ENCODE data around the gene NUDCD3.
A peak's percentile ranks its signal among the peaks of the same experiment; 100 is the strongest.
"Not testable (repeated sequence)": the region's sequence is repeated elsewhere in the genome, so short reads cannot be mapped to it uniquely, and the experiment has no call there.

Gene NUDCD3

GRCh38 chr7:44515590-44516268, 25.3 kb upstream of the NUDCD3 start:
- no peak for DNase-seq

DNA sequence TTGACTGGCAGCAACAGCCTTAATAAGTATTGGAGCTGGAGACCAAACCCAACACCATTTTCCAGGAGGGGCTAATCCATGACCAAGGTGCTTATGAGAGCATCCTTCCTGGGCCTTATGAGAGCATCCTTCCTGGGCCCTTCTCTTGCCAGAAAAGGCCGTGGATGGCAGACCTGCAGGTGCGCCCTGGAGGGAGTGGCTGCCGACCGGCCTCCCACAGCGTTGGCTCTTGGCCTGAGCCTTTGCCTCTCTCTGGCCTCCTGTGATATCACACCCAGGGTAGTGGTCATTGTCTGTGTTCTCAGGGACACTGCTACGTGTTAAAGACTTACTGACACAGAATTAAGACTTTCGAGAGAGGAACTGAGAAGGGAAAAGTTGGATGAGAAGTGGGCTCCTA, 22.3 kb upstream of the NUDCD3 start:
- no peak for DNase-seq

DNA sequence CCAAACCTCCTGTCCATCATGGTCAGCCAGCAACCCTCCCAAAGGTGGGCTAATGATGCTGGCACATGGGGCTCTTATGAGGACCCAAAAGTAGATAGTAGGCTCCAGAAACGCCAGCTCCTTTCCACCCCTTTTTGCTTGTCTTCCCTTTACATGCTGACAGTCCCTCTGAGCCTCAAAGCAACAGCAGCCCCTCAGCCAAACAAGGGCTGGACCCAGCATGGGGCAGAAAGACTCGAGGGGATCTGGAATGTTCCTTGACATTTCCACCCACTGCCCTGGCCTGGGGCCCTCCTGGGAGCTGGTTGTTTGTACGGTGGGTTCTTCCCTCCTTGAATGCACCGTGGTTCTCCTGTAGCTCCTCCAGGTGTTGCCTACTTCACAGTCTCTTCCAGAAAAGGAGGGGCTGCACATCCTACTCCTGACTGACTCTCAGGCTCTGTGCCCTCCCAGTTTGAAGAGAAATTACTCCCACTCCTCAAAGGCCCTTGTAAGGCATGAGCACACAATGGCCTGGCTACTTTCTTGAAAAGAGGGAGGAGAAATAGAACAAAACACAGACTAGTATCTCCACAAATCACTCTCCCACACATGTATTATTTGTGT, 21.5 kb upstream of the NUDCD3 start:
- DNase-seq = no peak

GRCh38 chr7:44511236-44511635, 20.8 kb upstream of the NUDCD3 start:
- no peak for DNase-seq

GRCh38 chr7:44508328-44509030, 18.0 kb upstream of the NUDCD3 start:
- peak; percentile 35 for DNase-seq

DNA sequence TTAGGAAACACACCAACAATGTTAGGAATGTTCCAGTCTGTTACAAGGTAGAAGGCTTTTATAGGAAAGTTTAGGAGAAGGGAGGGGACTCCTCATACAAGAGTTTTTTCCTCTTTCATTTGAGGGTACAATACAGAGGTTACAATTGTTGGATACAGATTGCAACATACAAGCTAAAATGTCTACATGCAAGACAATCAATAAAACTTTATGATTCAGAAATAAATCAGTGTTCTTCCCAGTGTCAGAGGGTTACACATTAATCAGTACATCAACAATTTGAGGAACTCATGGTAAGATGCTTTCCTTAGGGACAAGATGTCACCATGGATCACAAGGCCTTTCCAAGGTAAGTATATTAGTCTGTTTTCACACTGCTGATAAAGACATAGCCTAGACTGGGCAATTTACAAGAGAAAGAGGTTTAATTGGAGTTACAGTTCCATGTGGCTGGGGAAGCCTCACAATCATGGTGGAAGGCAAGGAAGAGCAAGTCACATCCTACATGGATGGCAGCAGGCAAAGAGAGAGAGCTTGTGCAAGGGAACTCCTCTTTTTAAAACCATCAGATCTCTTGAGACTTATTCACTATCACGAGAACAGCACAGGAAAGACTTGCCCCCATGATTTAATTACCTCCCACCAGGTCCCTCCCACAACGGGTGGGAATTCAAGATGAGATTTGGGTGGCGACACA, 16.3 kb upstream of the NUDCD3 start:
- DNase-seq = not testable (repeated sequence)

- DNase-seq = peak; percentile 28
Measured at GRCh38 chr7:44505595-44505994, 15.1 kb upstream of the NUDCD3 start.

DNA sequence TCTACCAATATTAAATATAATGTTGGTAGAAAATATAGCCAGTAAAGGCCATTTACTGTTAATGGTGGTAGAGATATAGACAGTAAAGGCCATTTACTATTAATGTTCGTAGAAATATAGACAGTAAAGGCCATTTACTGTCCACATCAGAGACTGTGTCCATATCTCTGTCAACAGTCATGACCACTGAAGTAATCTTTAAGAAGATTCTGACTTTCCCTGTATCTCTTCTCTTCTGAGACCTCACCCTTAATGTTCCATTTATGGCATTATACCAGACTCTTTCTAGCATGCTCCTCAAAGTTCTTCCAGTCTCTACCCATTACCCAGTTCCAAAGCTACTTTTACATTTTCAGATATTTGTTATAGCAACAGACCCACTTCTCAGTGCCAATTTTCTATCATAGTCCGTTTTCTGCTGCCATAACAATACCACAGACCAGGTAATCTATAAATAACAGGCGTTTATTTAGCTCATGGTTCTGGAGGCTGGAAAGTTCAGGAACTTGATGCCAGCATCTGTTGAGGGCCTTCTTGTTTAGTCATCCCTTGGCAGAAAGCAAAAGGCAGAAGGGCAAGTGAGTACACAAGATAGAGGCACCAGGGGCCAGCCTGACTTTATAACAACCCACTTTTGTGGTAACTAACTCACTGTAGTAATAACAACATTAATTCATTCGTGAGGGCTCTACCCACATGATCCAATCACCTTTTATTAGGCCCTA, 7.9 kb upstream of the NUDCD3 start:
- no peak for DNase-seq

- DNase-seq = no peak
Measured at GRCh38 chr7:44497155-44498027, 6.9 kb upstream of the NUDCD3 start.

GRCh38 chr7:44496385-44496784, 5.9 kb upstream of the NUDCD3 start:
- no peak for DNase-seq

DNA sequence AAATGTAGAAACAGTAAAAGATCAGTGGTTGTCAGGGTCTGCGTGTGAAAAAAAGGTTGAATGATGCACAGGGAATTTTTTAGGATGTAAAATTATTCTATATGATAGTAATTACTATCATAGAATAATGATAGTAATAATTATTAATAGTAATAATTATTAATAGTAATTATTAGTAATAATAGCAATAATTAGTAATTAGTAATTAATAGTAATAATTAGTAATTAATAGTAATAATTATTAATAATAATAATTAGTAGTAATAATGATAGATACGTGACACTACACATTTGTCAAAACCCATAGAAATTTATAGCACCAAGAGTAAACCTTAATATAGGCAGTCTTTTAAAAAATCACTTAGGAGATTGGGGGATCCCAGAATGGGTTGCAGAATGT, 4.5 kb upstream of the NUDCD3 start:
- no peak for DNase-seq

DNA sequence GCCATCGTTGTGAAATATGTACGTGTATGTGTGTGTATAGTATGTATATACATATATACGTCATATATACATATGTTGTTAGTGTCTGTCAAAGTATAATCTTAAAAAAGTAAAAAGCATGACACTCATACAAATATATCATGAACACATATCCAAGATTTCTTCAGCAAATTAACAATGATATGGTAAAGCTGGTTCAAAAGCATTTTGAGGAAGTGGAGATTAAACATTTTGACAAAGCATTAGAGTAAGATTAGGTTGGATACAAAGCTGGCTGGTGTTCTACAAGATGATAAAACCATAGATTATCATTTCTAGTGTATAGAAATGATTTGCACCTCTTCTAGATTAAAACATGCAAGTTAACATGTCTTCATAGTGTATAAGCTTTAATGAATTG, 771 bp upstream of the NUDCD3 start:
- DNase-seq = no peak

DNA sequence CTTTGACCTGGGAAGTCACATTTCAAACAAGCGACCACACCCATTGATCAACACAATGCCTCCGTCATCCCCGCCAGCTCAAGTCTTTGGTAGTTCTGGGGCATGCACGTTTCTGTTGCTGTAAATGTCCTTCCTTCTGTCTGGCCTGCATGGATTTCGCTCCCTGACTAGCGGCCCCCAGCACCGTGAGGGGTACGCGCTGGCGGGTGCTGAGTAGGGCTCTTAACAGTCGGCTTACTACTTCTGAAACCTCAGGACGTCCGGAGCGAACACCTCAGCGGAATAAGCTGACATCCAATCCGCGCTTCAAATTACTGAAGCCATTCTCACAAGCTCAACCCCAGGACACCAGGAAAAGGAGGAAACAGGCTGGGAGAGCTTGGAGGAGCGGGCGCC, 505 bp downstream of the NUDCD3 start:
- DNase-seq = peak; percentile 53

DNA sequence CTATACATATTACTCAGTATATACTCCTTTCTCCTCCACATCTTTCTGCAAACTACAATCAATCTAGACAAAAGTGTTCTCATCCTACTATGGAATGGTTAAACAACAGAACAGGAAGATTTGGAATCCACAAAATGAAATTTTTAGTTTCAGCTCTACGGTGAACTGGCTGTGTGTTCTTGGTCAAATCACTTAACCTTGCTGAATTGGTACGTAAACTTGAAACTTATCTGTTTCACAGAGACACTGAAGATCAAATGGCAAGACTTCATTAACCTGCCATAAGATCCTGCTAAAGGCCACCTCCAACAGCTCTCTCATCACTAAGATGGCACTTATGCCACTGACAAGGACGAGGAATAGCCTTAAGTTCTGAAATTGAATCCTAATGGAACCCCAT, 1.5 kb downstream of the NUDCD3 start:
- no peak for DNase-seq

- DNase-seq = no peak
Measured at GRCh38 chr7:44486693-44487092, 3.8 kb downstream of the NUDCD3 start.

DNA sequence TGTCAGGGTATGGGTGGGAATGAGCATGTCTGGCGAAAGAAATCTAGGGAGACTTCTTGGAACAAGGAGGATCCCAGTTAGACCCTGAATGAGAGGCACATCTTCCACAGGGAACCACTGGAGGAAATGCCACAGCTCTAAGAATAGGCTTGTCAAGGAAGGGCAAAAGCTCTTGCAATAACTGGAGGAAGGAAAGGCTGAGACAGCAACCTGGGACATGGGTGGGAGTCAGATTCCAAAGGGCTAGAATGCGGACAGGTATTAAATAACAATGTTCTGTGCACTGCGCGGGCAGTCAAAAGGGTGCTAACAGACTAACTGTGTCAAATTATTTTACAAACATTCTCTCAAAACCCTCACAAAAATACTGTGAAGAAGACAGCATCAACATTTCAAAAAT, 4.5 kb downstream of the NUDCD3 start:
- DNase-seq = no peak

GRCh38 chr7:44484482-44485313, 5.8 kb downstream of the NUDCD3 start:
- DNase-seq = no peak

DNA sequence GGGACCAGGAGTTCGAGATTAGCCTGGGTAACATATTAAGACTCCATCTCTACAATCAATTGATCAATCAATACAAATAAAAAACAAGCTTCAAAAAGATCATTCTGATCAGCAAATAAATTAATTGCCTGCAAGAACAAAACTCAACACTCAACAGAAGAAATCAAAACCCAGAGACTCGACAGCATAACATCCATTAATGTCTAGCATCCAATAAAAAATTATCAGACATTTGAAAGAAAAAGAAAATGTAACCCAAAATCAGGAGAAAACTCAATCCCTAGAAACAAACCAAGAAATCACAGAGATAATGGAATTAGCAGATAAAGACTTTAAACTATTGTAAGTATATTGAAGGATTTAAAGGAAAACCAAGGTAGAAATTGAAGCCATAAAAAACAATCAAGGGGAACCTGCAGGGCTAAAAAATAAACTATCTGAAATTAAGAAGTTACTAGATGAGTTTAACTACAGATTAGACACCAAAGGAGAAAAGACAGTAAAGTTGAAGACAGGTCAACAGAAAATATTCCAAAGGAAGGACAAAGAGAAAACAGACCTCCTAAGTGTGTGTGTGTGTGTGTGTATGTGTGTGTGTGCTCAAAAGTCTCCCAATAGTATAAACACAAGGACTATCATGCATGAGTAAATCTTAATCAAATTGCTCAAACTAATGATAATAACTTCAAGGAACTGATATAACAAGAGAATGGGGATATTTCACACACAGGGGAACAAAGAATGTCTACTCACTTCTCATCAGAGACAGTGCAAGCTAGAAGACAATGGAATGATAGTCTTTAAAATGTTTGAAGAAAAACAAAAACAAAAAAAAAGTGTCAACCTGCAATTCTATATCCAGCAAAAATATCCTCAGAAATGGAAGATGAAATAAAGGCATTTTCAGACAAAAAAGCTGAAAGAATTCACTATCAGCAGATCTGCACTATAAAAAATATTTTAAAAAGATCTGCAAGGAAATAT, 7.7 kb downstream of the NUDCD3 start:
- no peak for DNase-seq

GRCh38 chr7:44477938-44478337, 12.5 kb downstream of the NUDCD3 start:
- DNase-seq = no peak

Measured in activated CD4-positive, alpha-beta T cell treated with anti-CD3 and anti-CD28 coated beads for 48 hours (primary cell).